ENCODE results near the gene DGCR8. TPM values are rescaled to one million over a fixed set of nuclear protein-coding genes. Genes with fewer than 3 reads are reported as not detected.

DGCR8 gene
- total RNA-seq: 49.0 TPM

DNA sequence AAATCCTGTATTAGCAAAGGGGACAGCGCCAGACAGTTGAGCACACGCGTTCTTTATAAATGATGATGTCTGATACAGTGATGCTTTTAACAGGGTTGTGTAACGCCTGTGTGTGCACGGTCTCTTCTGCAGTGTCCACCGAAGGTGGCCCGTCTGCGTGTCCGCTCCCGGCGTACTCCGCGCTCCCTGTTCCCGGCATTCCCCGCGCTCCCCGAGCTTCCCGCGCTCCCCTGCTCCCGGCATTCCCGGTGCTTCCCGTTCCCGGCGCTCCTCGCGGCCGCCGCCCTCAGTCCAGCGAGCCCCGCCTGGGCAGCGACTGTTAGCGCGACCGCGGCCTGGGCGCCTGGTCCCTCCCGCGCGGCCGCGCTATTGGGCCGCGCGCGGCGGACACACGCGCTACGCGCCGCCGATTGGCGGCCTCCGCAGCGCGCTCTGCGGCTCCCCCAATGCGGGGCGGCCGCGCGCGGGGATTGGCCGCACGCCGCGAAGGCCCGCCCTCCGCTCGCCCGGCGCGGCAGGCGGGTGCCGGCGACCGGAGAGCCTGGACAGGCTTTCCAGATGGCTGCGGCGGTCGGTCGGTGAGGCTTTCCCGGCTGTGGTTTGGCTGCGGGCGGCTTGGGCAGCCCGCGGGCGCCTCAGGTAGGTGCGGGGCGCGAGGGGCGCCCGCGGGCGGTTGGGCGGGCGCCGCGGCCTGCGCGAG is at the start of gene DGCR8:
TSS of gene DGCR8 (plus strand) at position 497 of the 700 bp plus-strand sequence. CDS start 5,723 bp downstream, outside the sequence.
- peak; percentile 91 for DNase-seq (ENCODE audit: low spot score)

DNA sequence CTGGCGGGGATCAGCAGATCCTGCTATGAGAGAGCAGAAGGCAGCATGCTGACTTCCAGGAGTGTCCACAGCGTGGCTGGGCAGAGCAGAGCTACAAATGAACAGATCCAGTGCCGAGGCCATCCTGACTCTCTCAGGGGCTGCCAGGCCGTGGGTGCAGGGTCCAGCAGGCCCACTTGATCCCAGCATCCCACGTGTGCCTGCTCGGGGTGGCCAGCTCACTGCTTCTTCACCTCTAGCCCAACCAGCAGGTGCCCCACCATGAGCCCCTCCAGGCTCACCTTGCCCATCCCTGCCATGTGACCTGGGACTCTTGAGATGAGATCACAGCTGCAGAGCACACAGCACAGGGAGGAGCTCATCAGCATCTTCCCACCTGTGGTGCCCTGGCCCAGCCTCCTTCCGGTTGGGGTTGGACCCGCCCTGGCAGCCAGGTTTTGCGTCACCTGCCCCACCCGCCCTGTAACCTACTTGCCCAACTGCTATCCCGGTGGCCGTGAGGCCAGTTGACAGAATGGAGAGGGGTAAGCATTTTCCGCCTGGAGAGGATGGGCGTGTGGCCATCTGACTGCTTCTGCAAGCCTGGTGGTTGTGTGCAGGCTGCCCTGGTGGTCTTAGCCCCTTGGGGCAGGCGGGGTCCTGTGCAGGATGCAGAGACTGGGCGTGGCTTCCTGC is 48.2 kb upstream of the DGCR8 start:
- no peak for DNase-seq (ENCODE audit: low spot score)

- DNase-seq (ENCODE audit: low spot score): no peak
These were observed 47.5 kb upstream of the DGCR8 start for GRCh38 chr22:20032407-20032991.

DNA sequence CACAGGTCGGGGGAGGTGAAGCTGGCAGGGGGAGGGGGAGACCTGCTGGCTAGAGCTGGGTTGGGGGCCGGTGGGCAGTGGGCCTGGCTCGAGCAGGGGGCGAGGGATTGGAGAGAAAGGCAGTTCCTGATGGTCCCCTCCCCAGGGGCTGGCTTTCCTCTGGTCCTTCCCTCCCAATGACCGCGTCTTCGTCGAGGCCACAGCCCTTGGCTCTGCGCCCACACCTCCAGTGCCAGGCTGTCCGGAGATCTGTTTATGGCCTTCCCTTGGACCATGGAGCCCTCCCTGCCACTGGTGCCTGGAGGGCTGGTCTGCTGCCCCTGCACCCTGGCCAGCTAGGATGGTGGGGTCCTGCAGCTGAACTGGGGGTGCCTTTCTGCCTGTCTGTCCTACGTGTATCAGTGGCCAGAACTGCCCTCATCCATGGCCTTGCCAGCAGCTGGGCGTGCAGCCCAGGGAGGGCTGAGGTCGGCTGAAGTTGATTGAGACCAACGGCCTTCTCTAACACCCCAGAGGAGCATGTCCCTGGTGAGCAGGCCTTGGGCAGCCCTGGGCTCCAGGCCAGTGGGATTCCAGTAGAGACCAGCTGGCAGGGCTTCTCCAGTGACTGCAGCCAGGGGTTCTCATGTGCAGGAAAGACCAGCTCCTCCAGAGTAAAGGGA is 46.9 kb upstream of the DGCR8 start:
- no peak for DNase-seq (ENCODE audit: low spot score)

DNA sequence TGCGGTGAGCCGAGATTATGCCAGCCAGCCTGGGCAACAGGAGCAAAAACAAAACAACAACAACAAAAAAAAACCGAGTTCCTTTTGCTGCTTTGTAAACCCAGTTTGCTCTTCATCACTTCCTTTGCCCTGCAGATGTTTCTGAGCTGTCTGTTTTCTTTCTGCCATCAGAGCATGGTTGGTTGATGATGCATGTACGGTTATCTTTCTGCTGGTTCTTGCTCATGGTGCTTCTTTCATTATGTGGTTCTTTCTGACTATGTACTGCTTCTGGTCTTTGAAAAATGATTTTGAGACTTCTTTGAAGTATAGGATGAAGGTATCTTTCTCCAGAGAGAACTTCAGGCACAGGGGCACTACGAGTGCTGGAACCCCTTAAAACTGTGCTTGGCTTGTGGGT is 45.9 kb upstream of the DGCR8 start:
- no peak for DNase-seq (ENCODE audit: low spot score)

- DNase-seq (ENCODE audit: low spot score): no peak
These were observed 44.5 kb upstream of the DGCR8 start for GRCh38 chr22:20035375-20036083.

DNA sequence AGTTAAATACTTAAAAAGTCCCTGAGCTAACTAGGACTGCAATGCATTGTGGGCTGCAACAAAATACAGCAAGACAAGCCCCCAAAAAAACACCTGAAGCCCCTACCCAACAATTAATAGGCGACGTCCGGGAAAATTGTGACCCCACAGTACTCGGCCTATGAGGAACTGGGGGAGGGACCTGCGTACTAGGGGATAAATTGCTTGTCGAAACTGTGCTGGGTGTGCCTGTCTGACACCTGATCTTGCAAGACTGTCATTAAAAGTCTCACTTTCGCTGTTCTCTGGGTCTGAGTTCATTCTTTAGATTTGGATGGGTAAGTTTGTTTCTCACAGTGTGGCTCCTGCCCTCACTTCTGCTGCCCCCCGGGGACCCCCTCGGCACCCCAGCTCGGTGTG is 44.0 kb upstream of the DGCR8 start:
- DNase-seq (ENCODE audit: low spot score): no peak

- no peak for DNase-seq (ENCODE audit: low spot score)
These were observed 43.3 kb upstream of the DGCR8 start for GRCh38 chr22:20036535-20037392.

- DNase-seq (ENCODE audit: low spot score): no peak
These were observed 42.6 kb upstream of the DGCR8 start for GRCh38 chr22:20037419-20037818.

- no peak for DNase-seq (ENCODE audit: low spot score)
These were observed 41.5 kb upstream of the DGCR8 start for GRCh38 chr22:20038574-20038973.

- DNase-seq (ENCODE audit: low spot score): no peak
These were observed 40.2 kb upstream of the DGCR8 start for GRCh38 chr22:20039683-20040325.

GRCh38 chr22:20040327-20041200 is 39.5 kb upstream of the DGCR8 start:
- no peak for DNase-seq (ENCODE audit: low spot score)

- no peak for DNase-seq (ENCODE audit: low spot score)
These were observed 36.7 kb upstream of the DGCR8 start for GRCh38 chr22:20043057-20043996.

GRCh38 chr22:20043997-20044342 is 36.1 kb upstream of the DGCR8 start:
- DNase-seq (ENCODE audit: low spot score): no peak

DNA sequence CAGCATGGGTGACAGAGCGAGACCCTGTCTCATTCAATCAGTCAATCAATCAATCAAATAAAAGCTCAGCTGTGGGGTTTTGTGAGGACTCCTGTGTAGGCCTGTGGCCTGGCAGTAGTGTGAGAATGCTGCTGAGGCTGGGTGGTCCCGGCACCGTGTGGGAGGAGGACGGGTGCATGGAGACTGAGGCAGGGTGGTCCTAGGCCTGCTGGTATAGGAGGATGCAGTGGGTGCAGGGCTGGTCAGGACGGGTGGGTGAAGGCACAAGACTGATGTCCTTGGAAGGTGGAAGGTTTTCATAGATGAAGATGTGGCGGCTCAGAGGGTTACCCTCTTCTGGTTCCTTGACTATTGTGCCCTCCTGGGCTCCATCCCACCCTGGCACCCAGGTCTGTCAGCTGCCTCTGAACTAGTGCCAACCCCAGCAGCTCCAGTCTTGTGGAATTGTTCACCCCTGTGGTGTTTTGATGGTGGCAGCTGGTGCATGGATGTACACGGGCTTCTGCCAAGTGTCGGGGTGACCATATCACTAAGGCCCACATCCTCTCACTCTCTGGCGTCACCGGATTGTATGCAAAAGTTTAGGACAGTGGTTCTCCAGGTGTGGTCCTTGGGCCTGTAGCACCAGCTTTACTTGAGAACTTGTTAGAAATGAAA is 35.4 kb upstream of the DGCR8 start:
- DNase-seq (ENCODE audit: low spot score): no peak

GRCh38 chr22:20046730-20047129 is 33.3 kb upstream of the DGCR8 start:
- no peak for DNase-seq (ENCODE audit: low spot score)

- DNase-seq (ENCODE audit: low spot score): no peak
These were observed 28.1 kb upstream of the DGCR8 start for GRCh38 chr22:20051927-20052308.

Measured in ureter (tissue), 1 donor.